ENCODE measurements around the gene CCDC61.

GRCh38 chr19:45990113-45990728 is 5.0 kb upstream of the CCDC61 start:
- TF ChIP-seq, protein P1, sequence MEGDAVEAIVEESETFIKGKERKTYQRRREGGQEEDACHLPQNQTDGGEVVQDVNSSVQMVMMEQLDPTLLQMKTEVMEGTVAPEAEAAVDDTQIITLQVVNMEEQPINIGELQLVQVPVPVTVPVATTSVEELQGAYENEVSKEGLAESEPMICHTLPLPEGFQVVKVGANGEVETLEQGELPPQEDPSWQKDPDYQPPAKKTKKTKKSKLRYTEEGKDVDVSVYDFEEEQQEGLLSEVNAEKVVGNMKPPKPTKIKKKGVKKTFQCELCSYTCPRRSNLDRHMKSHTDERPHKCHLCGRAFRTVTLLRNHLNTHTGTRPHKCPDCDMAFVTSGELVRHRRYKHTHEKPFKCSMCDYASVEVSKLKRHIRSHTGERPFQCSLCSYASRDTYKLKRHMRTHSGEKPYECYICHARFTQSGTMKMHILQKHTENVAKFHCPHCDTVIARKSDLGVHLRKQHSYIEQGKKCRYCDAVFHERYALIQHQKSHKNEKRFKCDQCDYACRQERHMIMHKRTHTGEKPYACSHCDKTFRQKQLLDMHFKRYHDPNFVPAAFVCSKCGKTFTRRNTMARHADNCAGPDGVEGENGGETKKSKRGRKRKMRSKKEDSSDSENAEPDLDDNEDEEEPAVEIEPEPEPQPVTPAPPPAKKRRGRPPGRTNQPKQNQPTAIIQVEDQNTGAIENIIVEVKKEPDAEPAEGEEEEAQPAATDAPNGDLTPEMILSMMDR (IDR thresholded peaks at IDR 0.05; ENCODE audit: borderline replicate concordance, extremely low read depth, low read length, poor library complexity, severe bottlenecking) = no peak
- no peak for TF ChIP-seq EZH2 (IDR thresholded peaks at IDR 0.05; ENCODE audit: borderline replicate concordance, low read depth, low read length, severe bottlenecking)
